IMR-90 (cell line): ENCODE results near the gene TBCD.

Experiments
- BHLHE40 ChIP-seq: fragments of 150-350 bp; IDR thresholded peaks from 2 replicates; pipeline ENCODE4 v1.6.1; 2016; ENCODE audit warnings: mild to moderate bottlenecking, low read depth, low read length
- CEBPB ChIP-seq: IDR thresholded peaks from 2 replicates; pipeline ENCODE4 v1.6.1; 2012; ENCODE audit warnings: low read depth, low read length, improper control_type of control experiment
- CHD1 ChIP-seq: IDR thresholded peaks from 2 replicates; pipeline ENCODE4 v1.6.1; 2012; ENCODE audit warnings: low read depth, low read length, improper control_type of control experiment
- FOS ChIP-seq: fragments of 150-350 bp; IDR thresholded peaks from 2 replicates; pipeline ENCODE4 v1.6.1; 2016; ENCODE audit warnings: low read depth, low read length
- MAFK ChIP-seq: IDR thresholded peaks from 2 replicates; pipeline ENCODE4 v1.6.1; 2012; ENCODE audit warnings: low read depth, low read length, improper control_type of control experiment
- MXI1 ChIP-seq: IDR thresholded peaks from 2 replicates; pipeline ENCODE4 v1.6.1; 2012; ENCODE audit warnings: low read depth, mild to moderate bottlenecking, low read length, moderate library complexity, borderline replicate concordance
- POLR2A ChIP-seq: IDR thresholded peaks from 2 replicates; pipeline ENCODE4 v1.6.1; 2012; ENCODE audit warnings: mild to moderate bottlenecking, low read depth, low read length
- RAD21 ChIP-seq: IDR thresholded peaks from 2 replicates; pipeline ENCODE4 v1.6.1; 2012; ENCODE audit warnings: low read length, improper control_type of control experiment
- RCOR1 ChIP-seq: IDR thresholded peaks from 2 replicates; pipeline ENCODE4 v1.6.1; 2012; ENCODE audit warnings: mild to moderate bottlenecking, low read length, improper control_type of control experiment; ENCODE audit not compliant: insufficient replicate concordance
- RFX5 ChIP-seq: IDR thresholded peaks from 2 replicates; pipeline ENCODE4 v1.8.0; 2012; ENCODE audit warnings: low read depth, mild to moderate bottlenecking, low read length, moderate library complexity
- SMC3 ChIP-seq: fragments of 150-350 bp; IDR thresholded peaks from 2 replicates; pipeline ENCODE4 v1.6.1; 2016; ENCODE audit warnings: low read depth, mild to moderate bottlenecking, antibody characterized with exemption, low read length, moderate library complexity
- TF ChIP-seq, protein P1 (sequence below): conservative IDR thresholded peaks from 2 replicates; pipeline ENCODE4 v1.5.1; 2012; ENCODE audit warnings: mild to moderate bottlenecking, low read depth, low read length, improper control_type of control experiment
- TF ChIP-seq, protein P2 (sequence below): fragments of 150-350 bp; IDR thresholded peaks from 2 replicates; pipeline ENCODE4 v1.6.1; 2017; ENCODE audit warnings: mild to moderate bottlenecking, antibody characterized with exemption, low read length, low read depth

DNA sequence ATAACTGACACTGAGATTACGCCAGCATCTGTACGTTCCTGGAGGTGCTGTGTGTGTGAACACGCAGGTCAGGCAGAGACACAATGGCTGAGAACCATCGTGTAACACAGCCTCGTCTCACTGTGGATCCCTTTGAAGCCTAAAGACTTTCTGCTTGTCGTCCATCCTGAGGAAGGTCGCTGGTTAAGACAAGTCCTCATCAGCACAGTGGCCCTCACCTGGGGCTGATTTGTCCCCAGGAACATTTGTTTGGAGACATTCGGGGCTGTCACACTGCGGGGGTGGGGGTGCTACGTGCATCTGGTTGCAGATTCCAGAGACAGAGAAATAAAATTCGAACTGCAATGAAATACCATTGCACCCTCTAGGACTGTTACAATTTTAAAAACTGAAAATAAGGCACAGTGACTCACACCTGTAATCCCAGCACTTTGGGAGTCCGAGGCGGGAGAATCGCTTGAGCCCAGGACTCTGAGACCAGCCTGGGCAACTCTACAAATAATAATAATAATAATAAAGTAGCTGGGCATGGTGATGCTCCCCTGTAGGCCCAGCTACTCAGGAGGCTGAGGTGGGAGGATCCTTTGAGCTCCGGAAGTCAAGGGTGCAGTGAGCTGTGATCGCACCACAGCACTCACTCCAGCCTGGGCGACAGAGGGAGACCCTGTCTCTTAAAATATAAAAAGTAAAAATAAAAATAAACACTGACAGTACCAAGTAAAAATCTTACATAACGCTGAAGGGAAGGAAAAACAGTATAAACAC is 215.6 kb downstream of the TBCD start:
- no peak for TF ChIP-seq POLR2A
- no peak for TF ChIP-seq CHD1
- TF ChIP-seq, protein P1, sequence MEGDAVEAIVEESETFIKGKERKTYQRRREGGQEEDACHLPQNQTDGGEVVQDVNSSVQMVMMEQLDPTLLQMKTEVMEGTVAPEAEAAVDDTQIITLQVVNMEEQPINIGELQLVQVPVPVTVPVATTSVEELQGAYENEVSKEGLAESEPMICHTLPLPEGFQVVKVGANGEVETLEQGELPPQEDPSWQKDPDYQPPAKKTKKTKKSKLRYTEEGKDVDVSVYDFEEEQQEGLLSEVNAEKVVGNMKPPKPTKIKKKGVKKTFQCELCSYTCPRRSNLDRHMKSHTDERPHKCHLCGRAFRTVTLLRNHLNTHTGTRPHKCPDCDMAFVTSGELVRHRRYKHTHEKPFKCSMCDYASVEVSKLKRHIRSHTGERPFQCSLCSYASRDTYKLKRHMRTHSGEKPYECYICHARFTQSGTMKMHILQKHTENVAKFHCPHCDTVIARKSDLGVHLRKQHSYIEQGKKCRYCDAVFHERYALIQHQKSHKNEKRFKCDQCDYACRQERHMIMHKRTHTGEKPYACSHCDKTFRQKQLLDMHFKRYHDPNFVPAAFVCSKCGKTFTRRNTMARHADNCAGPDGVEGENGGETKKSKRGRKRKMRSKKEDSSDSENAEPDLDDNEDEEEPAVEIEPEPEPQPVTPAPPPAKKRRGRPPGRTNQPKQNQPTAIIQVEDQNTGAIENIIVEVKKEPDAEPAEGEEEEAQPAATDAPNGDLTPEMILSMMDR: no peak
- TF ChIP-seq FOS: no peak
- no peak for TF ChIP-seq RAD21
- no peak for TF ChIP-seq RCOR1
- TF ChIP-seq SMC3: no peak
- no peak for TF ChIP-seq MXI1
- no peak for TF ChIP-seq CEBPB
- TF ChIP-seq BHLHE40: no peak
- no peak for TF ChIP-seq RFX5
- TF ChIP-seq MAFK: no peak
- TF ChIP-seq, protein P2, sequence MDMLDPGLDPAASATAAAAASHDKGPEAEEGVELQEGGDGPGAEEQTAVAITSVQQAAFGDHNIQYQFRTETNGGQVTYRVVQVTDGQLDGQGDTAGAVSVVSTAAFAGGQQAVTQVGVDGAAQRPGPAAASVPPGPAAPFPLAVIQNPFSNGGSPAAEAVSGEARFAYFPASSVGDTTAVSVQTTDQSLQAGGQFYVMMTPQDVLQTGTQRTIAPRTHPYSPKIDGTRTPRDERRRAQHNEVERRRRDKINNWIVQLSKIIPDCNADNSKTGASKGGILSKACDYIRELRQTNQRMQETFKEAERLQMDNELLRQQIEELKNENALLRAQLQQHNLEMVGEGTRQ: no peak
